ENCODE data around the gene PAGR1.

PAGR1 gene

GRCh38 chr16:29790183-29790948 is 25.6 kb upstream of the PAGR1 start, which contains the start of gene KIF22:
Gene KIF22 (plus strand): TSS chr16:29790751. CDS start chr16:29790760, 9 bp downstream.
- Histone ChIP-seq H3K9ac (ENCODE audit: low read length) (peak within 1 kb of the TSS; percentile 99), H4K20me1 (ENCODE audit: low read depth, low read length) (peaks cover 7% of the 10 kb centered on the region; the same call in 1 of the 2 replicates), H3K27ac (ENCODE audit: low read depth, low read length) (peak within 1 kb of the TSS; percentile 74), H3K36me3 (ENCODE audit: low read length) (peaks cover 7% of the 10 kb centered on the region; the same call in 1 of the 2 replicates), H3F3A (ENCODE audit: insufficient read depth) (peaks cover 4% of the 10 kb centered on the region; the same call in 1 of the 2 replicates), H3K27me3 (ENCODE audit: low read length) (no peaks in the 10 kb centered on the region), H3K4me3 (ENCODE audit: insufficient read depth, low read length, poor library complexity, severe bottlenecking) (peak within 1 kb of the TSS; percentile 88), H3K4me2 (ENCODE audit: low read depth, low read length, poor library complexity, severe bottlenecking) (peak within 1 kb of the TSS; percentile 95), H3K79me2 (ENCODE audit: insufficient read depth, low read length) (peaks cover 48% of the 10 kb centered on the region), H2AFZ (ENCODE audit: low read depth, low read length, severe bottlenecking) (peak within 1 kb of the TSS; percentile 84), H3K9me3 (ENCODE audit: insufficient read depth, low read length) (no peaks in the 10 kb centered on the region), H3K9me2 (replicated peaks; ENCODE audit: insufficient read depth, low read length) (no peaks in the 10 kb centered on the region)
- no peak for TF ChIP-seq EZH2phosphoT487 (conservative IDR thresholded peaks at IDR 0.05; ENCODE audit: low read length)
- peak; percentile 44 for TF ChIP-seq CTCF (IDR thresholded peaks at IDR 0.05; ENCODE audit: insufficient read depth, low read length, poor library complexity, severe bottlenecking)

- peaks cover 57% of the 10 kb centered on the region for H3K79me2 ChIP-seq (ENCODE audit: insufficient read depth, low read length)
Measured at GRCh38 chr16:29790949-29791844, 24.8 kb upstream of the PAGR1 start.

More at GRCh38 chr16:29790949-29791844, 24.8 kb upstream of the PAGR1 start:
- Histone ChIP-seq H3K9me2 (replicated peaks; ENCODE audit: insufficient read depth, low read length) (no peaks in the 10 kb centered on the region), H3K27ac (ENCODE audit: low read depth, low read length) (peak overlapping the region; percentile 74), H3K9ac (ENCODE audit: low read length) (peak overlapping the region; percentile 99), H3F3A (ENCODE audit: insufficient read depth) (peaks cover 4% of the 10 kb centered on the region; the same call in 1 of the 2 replicates), H3K4me3 (ENCODE audit: insufficient read depth, low read length, poor library complexity, severe bottlenecking) (peak overlapping the region; percentile 88), H2AFZ (ENCODE audit: low read depth, low read length, severe bottlenecking) (peak overlapping the region; percentile 70), H3K4me2 (ENCODE audit: low read depth, low read length, poor library complexity, severe bottlenecking) (peak overlapping the region; percentile 95), H3K27me3 (ENCODE audit: low read length) (no peaks in the 10 kb centered on the region), H3K36me3 (ENCODE audit: low read length) (peaks cover 7% of the 10 kb centered on the region; the same call in 1 of the 2 replicates), H4K20me1 (ENCODE audit: low read depth, low read length) (peaks cover 7% of the 10 kb centered on the region; the same call in 1 of the 2 replicates), H3K9me3 (ENCODE audit: insufficient read depth, low read length) (no peaks in the 10 kb centered on the region)
- no peak for TF ChIP-seq CTCF (IDR thresholded peaks at IDR 0.05; ENCODE audit: insufficient read depth, low read length, poor library complexity, severe bottlenecking)
